ENCODE results near the gene ERVFRD-1.

The ERVFRD-1 gene

DNA sequence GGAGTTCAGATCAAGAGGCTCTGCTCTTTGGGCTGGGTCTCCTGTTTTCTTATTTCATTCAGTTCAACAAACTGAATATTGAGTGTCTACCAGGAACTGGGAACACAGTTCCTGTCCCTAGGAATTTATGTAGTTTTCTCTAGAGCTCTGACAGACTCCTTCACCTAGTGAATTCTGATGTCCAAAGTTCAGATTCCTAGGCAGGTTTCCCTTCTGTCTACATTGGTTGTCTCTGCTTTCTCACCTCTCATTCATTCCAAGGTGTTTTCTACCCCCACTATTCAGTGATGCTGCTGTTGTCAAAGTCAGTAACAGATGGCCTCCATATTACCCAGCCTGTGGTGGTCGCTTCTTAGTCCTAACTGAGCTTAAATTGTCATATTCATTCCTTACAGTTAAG is 13.5 kb downstream of the ERVFRD-1 start:
- in situ Hi-C loops (cut with HindIII; ENCODE audit: low sequenced_read_pairs), result no loop called here

DNA sequence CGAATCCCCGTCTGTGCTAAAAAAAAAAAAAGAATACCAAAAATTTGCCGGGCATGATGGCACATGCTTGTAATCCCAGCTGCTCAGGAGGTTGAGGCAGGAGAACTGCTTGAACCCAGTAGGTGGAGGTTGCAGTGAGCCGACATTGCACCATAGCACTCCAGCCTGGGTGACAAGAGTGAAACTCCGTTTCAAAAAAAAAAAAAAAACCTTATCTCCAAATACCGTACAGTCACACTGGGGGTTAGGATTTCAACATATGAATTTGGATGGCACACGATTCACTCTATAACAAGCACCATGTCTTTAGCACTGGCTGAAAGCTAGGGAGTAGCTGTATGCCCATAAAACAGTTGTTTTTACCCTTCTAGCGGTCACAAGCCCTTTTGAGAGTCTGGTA is 14.0 kb downstream of the ERVFRD-1 start:
- no peak overlapping the region for H3K4me3 ChIP-seq (ENCODE audit: low read depth, low read length)
- in situ Hi-C loops (cut with HindIII; ENCODE audit: low sequenced_read_pairs), result no loop called here
- no peak for DNase-seq (ENCODE audit: low read depth)
- no peak for TF ChIP-seq CTCF (IDR thresholded peaks at IDR 0.05; ENCODE audit: low read depth, low read length, missing control alignments)

More for the DNA sequence above, 13.5 kb downstream of the ERVFRD-1 start:
- DNase-seq (ENCODE audit: low read depth), result no peak
- no peak for TF ChIP-seq CTCF (IDR thresholded peaks at IDR 0.05; ENCODE audit: low read depth, low read length, missing control alignments)
- H3K4me3 ChIP-seq (ENCODE audit: low read depth, low read length), result no peak overlapping the region

- peak; percentile 36 for DNase-seq (ENCODE audit: low read depth)
- in situ Hi-C loops (cut with HindIII; ENCODE audit: low sequenced_read_pairs), result no loop called here
- no peak for TF ChIP-seq CTCF (IDR thresholded peaks at IDR 0.05; ENCODE audit: low read depth, low read length, missing control alignments)
- peak overlapping the region; percentile 9 for H3K4me3 ChIP-seq (ENCODE audit: low read depth, low read length)
Observed at GRCh38 chr6:11096109-11096508, 15.4 kb downstream of the ERVFRD-1 start.

DNA sequence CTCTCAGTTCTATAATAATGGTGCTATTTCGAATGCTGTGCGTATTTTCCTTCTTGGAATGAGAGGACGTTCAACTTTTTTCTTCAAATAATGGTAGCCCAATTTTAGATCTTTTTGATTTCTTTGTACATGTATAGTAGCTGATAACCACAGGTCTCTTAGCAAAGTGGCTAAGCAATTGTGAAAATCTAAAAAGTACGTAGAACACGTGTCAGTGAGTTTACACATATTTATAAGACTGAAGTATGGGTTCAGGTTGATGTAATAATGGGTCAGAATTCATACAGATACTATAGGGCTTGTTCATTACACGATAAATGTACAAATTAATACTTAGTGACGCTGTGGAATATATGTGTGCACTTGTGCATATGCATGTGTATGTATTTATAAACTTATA is 16.6 kb downstream of the ERVFRD-1 start:
- no peak for TF ChIP-seq CTCF (IDR thresholded peaks at IDR 0.05; ENCODE audit: low read depth, low read length, missing control alignments)
- peak overlapping the region; percentile 67 for H3K4me3 ChIP-seq (ENCODE audit: low read depth, low read length)
- DNase-seq (ENCODE audit: low read depth), result no peak
- in situ Hi-C loops (cut with HindIII; ENCODE audit: low sequenced_read_pairs), result no loop called here

GRCh38 chr6:11094411-11094851 is 17.1 kb downstream of the ERVFRD-1 start:
- in situ Hi-C loops (cut with HindIII; ENCODE audit: low sequenced_read_pairs), result no loop called here
- no peak for DNase-seq (ENCODE audit: low read depth)
- peak overlapping the region; percentile 67 for H3K4me3 ChIP-seq (ENCODE audit: low read depth, low read length)
- TF ChIP-seq CTCF (IDR thresholded peaks at IDR 0.05; ENCODE audit: low read depth, low read length, missing control alignments), result no peak

DNA sequence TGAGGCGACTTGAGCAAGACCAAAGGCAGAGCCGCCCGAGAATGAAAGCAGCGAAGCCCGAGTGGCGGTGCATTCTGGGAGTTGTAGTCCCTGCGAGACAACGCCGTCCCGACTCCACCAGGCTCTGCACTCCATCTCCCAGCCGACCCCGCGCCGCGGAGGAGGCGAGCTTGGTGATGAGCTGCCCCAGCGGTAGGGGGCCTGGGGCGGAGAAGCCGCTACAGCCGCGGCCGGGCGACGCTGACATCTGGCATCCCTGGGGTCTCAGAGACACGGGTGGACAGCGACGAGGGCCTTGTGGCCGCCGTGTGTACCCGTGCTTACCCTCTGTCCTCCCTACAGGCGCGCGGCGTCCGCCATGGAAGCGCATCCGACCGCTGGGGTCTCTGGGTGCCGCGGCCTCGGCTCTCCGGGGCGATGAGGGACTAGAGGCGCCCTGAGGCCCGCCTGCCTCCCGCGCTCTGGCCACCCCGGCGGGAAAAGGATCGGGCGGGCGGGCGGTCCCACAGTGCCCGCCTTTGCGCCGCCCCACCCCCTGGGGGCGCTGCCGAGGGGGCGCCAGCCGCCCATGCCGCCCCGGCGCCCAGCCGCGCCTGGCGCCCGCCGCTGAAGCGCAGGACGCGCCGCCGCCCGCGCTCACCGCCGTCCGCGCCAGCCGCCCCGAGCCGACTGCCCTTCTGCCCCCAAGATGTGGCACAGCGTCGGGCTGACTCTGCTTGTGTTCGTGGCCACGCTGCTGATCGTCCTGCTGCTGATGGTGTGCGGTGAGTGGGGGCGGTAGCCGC is 17.7 kb downstream of the ERVFRD-1 start, which contains the start of gene SMIM13:
Gene SMIM13, plus strand, starts transcription at position 209 of the 785 bp plus-strand sequence. Its CDS starts 480 bp downstream, at position 689.
- peak; percentile 96 for DNase-seq (ENCODE audit: low read depth)
- in situ Hi-C loops (cut with HindIII; ENCODE audit: low sequenced_read_pairs), result no loop called here
- H3K4me3 ChIP-seq (ENCODE audit: low read depth, low read length), result peak within 1 kb of the TSS; percentile 67
- peak; percentile 33 for TF ChIP-seq CTCF (IDR thresholded peaks at IDR 0.05; ENCODE audit: low read depth, low read length, missing control alignments)

Measured in astrocyte of the cerebellum (primary cell).